Neural progenitor cell (in vitro differentiated cells): ENCODE results near the gene MYLK.

ENCODE experiments used
- EZH2 ChIP-seq: fragments of 200-600 bp; sonication (generic); IDR thresholded peaks from 2 replicates; pipeline ENCODE4 v1.6.1; 2017; ENCODE audit warnings: antibody characterized with exemption, mild to moderate bottlenecking, moderate library complexity
- TF ChIP-seq, protein P1 (sequence below): fragments of 200-600 bp; sonication (generic); IDR thresholded peaks from 2 replicates; pipeline ENCODE4 v1.5.1; 2017; ENCODE audit warnings: antibody characterized with exemption, mild to moderate bottlenecking

DNA sequence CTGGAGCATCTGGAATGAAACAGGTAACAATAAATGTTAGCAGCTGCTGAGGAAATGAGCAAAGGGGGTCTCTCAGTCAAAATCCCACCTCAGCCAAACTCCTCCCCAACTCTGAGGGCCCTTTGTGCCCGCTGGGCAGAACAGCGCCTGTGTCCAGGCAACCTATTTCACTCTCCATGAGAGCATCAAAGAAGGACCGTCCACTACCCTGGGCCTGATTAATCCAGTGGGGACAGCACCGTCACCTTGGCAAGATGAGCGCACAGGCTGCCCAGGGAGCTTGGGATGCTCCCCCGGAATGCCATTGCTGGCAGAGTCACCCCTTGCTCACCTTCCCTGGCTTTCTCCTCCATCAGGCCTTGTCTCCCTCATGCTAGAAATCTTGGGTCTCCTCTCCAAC lies 201.8 kb downstream of the MYLK start:
- TF ChIP-seq, protein P1, sequence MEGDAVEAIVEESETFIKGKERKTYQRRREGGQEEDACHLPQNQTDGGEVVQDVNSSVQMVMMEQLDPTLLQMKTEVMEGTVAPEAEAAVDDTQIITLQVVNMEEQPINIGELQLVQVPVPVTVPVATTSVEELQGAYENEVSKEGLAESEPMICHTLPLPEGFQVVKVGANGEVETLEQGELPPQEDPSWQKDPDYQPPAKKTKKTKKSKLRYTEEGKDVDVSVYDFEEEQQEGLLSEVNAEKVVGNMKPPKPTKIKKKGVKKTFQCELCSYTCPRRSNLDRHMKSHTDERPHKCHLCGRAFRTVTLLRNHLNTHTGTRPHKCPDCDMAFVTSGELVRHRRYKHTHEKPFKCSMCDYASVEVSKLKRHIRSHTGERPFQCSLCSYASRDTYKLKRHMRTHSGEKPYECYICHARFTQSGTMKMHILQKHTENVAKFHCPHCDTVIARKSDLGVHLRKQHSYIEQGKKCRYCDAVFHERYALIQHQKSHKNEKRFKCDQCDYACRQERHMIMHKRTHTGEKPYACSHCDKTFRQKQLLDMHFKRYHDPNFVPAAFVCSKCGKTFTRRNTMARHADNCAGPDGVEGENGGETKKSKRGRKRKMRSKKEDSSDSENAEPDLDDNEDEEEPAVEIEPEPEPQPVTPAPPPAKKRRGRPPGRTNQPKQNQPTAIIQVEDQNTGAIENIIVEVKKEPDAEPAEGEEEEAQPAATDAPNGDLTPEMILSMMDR: no peak
- no peak for TF ChIP-seq EZH2
